OCI-LY3 (cell line): Measurements from ENCODE around the gene OVAAL.

ENCODE experiments used
- EZH2phosphoT487 ChIP-seq: fragments of 200-600 bp; shearing (Covaris generic); IDR thresholded peaks from 2 replicates; pipeline ENCODE4 v1.6.1; 2018; ENCODE audit warnings: antibody characterized with exemption, mixed run types, low read depth
- TF ChIP-seq, protein P1 (sequence below): fragments of 200-600, 300-600 bp; sonication (generic); IDR thresholded peaks from 2 replicates; pipeline ENCODE4 v1.5.1; 2014; ENCODE audit warnings: antibody characterized with exemption, low read length, low read depth

DNA sequence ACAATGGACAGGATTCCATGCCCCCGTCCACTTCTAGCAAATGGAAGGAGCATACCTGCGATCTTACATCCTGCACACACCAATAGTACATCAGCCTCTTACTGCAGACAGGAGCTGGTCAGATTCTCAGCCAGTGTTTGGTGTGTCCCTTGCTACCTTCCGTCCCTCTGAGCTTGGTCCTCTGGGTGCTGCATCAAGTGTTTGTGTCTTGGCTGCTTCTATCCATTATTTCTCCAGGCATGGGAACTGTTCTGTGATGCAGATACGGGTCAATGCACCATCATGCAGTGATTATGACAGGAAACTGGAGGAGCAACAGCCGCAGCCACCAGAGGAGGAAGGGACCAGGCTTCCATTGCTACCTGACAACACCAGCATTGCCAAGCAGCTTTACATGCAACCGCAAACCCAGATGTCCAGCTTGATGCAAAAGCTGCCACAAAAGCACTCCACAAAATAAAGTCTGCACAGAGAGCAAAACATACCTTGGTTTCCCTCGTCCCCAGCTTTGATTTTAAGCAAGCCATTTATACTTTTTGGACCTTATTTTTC lies 21.9 kb upstream of the OVAAL start:
- TF ChIP-seq, protein P1, sequence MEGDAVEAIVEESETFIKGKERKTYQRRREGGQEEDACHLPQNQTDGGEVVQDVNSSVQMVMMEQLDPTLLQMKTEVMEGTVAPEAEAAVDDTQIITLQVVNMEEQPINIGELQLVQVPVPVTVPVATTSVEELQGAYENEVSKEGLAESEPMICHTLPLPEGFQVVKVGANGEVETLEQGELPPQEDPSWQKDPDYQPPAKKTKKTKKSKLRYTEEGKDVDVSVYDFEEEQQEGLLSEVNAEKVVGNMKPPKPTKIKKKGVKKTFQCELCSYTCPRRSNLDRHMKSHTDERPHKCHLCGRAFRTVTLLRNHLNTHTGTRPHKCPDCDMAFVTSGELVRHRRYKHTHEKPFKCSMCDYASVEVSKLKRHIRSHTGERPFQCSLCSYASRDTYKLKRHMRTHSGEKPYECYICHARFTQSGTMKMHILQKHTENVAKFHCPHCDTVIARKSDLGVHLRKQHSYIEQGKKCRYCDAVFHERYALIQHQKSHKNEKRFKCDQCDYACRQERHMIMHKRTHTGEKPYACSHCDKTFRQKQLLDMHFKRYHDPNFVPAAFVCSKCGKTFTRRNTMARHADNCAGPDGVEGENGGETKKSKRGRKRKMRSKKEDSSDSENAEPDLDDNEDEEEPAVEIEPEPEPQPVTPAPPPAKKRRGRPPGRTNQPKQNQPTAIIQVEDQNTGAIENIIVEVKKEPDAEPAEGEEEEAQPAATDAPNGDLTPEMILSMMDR = no peak
- TF ChIP-seq EZH2phosphoT487 = no peak
